Sigmoid colon (tissue), 4 donors: ENCODE results near the gene GEN1.

ENCODE experiments used
- CTCF ChIP-seq, 4 experiments: fragments of 450-650 bp in 3 of 4; fragments of 200-600 bp in 1 of 4; IDR thresholded peaks; one replicate each; pipeline ENCODE4 v1.5.1; 2016 to 2019; ENCODE audit warnings: antibody characterized with exemption in 4 of 4, mild to moderate bottlenecking in 3 of 4, moderate library complexity in 2 of 4
- EP300 ChIP-seq, 4 donors: sonication (generic); formaldehyde crosslinking; IDR thresholded peaks; one replicate each; pipeline ENCODE4 v1.6.1; 2017; ENCODE audit warnings: antibody characterized with exemption in 4 of 4

- TF ChIP-seq CTCF (IDR thresholded peaks at IDR 0.05) (no peak), EP300 (IDR thresholded peaks at IDR 0.05) (no peak)
Observed at GRCh38 chr2:17805717-17806363, 51.9 kb downstream of the GEN1 start.
